Measurements from ENCODE around the gene NOL4L.
A peak's percentile ranks its signal among the peaks of the same experiment; 100 is the strongest.

NOL4L gene

DNA sequence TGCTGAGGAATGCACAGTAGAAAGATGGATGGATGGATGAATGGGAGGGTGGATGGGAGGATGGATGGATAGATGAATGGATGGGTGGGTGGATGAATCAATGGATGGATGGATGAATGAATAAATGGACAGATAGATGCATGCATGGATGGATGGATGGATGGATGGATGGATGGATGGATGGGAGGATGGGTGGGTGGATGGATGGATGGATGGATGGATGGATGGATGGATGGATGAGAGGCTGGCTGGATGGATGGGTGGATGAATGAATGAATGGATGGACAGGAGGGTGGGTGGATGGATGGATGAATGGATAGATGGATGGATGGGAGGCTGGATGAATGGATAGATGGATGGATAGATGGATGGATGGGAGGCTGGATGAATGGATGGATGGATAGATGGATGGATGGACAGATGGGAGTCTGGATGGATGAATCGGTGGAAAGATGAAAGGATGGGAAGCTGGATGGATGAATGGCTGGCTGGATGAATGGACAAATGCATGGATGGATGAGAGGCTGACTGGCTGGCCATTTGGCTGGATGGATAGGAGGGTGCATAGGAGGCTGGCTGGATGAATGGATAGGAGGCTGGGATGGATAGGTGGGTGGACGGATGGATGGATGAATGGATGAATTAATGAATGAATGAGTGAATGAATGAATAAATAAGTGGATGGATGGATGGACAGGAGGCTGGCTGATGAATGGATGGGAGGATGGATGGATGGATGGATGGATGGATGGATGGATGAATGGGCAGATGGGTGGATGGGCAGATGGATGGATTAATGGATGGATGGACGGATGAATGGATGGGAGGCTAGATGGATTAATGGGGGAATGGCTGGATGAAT lies 28.3 kb upstream of the NOL4L start:
- DNase-seq (ENCODE audit: low spot score) = no peak

DNA sequence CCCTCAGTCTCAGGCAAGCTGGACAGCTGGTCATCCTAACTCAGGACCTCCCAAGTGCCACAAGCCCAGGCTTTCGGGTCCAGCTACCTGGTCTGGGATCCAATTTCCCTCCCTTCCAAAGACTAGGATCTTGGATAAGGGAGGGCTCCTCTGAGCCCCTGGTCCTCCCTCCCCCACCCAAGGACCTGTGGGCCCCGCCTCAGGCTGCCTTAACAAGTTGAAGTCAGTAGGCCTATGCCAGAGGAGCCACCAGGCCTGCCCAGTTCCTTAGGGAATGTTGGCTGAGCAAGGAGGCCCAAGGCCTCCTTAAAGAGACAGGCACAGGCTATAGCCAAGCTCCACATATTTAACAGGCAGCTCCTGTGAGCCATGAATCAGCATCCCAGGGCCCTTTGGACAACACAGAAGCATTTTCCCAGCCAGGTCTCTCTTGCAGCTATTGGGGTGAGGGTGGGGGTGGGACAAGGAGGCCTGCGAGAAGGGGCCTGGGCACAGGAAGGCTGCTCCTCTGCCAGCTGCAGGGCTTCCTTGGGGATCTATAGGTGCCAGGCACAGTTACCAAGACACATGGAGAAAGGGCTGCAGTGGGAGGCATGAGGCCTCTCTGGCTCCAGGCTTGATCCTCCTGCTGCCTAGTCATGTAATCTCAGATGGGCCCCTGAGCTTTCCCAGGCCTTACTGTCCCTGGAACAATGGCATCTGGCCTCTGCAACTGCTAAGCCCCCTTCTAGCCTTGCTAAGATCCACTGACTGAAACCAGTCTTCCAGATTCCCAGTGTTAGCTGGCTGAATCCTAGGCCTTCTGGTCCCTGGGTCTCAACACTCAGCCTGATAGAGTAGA lies 27.4 kb upstream of the NOL4L start:
- DNase-seq (ENCODE audit: low spot score) = no peak

DNA sequence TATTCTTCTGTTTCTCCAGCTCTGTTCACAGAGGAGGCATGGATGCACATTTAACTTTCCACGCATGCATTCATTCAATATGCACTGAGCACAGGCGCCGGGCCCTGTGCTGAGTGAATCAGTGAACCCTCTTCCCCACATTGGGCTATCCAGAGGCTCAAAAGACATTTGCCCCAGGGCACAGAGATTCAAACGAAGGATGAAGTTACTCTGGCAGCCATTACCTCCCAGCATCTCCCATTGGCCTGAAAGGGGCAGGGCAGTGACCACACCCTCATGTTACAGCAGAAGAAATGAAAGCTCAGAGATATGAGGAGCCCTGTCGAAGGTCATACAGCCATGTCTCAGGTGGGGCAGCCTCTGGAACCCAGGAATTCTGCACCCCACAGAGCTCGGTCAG lies 26.7 kb upstream of the NOL4L start:
- DNase-seq (ENCODE audit: low spot score) = no peak

DNA sequence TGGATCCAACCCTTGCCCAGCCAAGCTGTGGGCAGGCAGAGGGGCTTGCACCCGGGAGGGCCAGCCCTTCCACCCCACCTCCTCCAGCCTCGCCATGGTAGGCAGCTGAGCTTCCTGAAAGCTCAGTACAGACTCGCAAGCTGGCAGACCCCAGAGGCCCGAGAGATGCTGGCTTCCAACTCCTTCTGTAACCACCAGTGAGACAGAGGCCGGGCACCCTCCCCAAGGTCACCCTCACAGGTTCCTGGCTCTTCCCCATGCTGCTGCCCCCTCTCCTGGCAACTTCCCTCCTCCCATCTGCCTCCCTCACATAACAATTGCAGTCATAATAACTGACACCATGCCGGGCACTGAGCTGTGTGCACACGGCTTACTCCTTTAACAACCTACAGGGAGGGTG lies 26.2 kb upstream of the NOL4L start:
- DNase-seq (ENCODE audit: low spot score) = no peak

DNA sequence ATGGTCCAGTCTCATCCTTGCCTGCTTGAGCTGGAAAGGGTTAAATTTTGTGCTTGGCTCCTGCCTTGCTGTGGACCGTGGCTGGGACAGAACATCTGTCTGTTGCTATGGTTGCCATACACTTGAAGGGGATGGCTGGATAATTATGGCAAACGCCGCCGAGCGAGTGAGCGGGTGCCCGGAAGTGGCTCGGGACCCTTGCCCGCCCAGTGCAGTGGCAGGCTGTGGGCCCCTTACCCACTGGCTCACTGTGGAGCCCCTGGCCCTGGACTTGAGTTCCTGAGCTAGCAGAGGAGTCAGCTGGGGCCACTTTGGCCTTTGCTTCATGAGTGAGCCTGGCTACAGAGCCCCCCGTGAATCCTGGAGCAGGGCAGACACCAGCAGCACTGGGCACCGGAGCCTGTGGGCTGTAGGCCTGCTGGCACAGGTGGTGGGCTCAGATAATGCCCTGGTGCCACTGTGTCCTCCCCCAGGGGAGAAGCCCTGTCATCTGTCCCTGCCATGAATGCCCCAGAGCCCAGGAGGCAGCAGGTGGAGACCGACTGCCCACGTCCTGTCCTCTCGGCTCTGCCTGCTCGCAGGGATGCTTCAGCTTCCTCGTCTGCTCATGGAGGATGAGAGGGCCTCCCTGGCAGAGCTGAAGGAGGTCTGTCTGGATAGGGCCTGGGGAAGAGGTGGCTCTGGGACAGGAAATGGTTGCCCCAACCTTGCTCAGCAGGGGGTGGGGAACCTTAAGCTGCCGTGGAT lies 25.5 kb upstream of the NOL4L start:
- no peak for DNase-seq (ENCODE audit: low spot score)

DNA sequence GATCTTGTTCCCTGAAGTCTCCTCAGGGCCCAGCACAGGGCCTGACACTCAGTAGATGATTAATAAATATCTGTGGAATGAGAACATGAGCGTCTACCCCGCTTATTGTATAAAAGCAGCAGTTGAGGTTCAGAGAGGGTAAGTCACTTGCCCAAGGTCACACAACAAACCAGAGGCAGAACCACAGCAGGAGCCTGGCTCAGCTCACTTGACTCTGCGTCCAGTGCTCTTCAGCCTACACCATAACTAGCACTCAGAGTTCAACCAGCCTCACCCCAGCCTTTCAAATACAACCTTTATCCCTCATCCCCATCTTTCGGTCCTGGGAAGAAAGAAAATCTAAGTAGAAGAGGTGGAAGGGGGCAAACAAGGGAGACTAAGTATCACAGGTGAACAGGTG lies 24.9 kb upstream of the NOL4L start:
- DNase-seq (ENCODE audit: low spot score) = no peak

DNA sequence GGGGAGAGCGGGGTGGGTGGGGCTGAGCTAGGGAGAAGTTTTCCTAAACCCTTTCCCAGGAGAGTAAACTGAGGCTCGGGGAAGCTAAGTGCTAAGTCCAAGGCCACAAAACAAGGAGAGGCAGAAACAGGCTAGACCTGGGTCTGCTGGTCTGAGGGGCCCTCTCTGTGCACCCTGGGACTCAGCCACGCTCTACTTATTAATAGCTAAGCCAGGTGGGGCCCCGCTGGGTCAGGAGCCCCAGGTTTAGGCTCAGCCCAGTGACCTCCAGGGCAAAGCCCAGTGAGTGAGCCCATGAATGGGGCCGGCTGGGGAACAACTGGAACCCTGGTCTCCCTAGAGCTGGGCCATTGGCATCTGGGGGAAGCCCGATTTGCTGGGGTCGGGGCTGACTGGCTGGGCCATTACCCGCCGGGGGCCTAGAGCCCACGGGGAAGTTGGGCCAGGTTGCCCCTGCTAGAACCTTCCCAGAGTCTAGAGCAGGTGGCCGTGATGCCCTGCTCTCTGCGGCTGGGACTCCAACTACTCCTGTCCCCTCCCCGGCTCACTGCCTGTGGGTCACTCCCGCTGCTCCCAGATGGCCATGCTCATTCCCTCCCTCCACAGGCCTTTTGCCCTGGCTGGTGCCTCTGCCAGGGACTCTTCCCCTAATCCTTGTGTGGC lies 24.1 kb upstream of the NOL4L start:
- peak; percentile 87 for DNase-seq (ENCODE audit: low spot score)

DNA sequence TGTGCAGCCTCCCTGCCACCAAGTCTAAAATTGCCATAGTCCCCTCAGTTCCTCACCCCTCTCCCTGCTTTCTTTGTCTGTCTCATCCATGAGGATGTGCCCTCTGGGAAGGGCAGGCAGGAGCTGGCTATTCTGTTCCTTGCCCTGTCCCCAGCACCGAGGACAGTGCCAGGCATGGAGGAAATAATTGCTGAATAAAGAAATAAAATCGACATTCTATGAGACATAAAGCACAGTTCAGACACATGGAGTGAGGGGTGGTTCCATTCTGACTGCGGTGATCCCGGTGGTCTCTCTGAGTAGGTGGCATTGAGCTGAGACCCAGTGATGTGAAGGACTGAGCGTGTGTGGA lies 23.5 kb upstream of the NOL4L start:
- DNase-seq (ENCODE audit: low spot score) = no peak

DNA sequence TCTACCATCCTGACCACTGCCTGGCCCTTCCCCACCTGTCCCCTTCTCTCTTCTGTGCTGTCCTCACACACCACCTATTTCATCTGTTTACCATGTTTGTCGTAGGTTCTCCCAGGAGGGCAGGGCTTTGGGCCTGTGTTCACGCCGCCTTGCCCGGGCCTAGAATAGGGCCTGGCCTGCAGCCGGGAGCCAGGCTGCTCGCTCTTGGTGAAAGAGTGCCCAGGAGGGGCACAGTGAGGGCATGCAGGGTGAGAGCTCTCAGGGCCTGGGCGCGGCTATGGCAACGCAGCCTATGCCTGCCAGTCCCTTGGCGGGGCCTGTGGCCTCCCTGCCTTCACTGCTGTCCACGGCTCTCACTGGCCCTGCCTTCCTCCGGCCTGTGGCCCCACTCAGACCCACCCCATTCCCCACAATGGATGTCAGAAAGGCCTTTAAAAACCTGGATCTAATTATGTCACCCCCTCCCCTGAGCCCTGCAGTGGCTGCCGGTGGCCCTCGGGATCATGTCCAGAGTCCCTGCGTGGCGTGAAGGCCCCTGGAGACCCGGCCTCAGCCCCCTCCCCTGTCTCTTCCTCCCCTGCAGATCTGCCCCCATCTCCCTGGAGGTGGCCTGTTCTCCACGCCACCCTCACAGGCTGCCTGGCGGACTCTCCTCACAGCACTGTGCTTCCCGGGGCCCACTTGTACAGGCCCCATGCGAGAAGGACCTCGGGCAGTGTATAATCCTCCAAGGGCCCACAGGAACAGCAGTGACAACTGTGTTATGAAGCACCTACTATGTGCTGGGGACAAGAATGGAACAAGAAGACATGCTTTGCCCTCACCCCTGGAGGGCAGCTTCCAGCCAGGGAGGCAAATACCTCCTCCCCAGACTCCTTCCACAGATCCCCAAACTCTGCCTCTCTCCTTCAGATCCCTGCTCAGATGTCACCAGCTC lies 22.9 kb upstream of the NOL4L start:
- DNase-seq (ENCODE audit: low spot score) = no peak

DNA sequence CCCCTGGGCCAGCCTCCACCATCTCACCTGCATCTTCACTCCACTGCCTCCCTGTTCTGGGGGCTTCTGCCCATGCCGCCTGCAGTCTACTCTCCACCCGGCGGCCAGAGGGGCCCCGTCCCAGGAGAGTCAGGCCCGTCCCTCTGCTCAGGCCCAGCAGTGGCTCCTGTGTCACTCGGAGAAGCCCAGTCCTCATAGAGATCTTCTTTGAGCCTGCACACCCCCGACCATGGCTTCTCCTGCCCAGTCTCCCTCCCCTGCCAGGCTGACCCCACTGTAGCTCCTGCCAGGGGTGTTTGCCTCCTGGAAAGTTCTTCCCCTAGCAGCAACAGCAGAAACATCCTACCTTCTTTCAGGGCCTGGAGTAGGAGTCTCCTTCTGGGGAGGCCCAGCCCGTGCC lies 22.2 kb upstream of the NOL4L start:
- DNase-seq (ENCODE audit: low spot score) = no peak

DNA sequence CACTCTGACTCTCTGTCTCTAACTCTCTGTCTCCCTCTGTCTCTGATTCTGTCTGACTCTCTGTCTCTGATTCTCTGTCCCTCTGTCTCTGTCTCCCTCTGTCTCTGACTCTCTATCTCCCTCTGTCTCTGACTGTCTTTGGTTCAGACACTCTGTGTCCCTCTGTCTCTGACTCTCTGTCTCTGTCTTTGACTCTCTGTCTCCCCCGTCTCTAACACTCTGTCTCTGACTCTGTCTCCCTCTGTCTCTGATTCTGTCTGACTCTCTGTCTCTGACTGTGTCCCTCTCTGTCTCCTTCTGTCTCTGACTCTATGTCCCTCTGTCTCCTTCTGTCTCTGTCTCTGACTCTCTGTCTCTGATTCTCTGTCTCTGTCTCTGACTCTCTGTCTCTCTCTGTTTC lies 21.7 kb upstream of the NOL4L start:
- no peak for DNase-seq (ENCODE audit: low spot score)

DNA sequence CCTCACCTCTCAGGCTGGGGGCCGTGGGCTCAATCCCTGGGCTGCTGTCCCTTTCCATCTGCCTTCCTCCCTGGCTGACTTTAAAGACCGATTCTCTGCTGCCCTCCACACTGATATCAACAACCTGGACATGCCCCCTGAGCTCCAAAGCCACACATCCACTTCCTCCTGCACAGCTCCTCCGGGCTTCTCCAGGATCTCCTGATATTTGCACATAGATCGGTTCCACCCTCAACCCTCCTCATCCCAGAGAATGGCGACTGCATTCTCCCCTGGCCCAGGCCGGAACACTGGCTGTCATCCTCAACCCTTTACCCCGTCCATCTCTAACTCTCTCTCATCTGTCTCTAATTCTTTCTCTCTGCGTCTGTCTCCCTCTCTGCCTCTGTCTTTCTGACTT lies 21.0 kb upstream of the NOL4L start:
- DNase-seq (ENCODE audit: low spot score) = no peak

DNA sequence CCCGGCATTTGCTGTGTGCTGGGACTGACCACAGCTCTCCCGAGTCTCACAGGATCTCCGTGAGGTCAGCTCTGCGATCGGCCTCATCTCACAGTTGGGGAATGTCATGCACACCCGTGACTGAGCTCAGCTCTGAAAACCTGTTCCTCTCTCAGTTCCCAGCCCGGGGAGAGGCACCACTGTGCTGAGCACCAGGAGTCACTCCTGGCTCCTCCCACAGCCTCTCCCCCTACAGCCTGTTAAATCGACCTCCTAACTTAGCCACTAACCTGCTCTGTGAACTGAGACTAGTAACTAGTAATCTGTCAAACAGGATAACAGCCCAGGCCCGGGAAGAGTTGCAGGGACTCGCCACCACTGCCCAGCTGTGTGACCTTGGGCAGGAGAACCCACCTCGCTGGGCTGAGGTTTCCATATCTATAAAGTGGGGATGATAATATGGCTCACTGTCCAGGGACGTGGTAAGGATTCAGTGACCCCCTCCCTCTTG lies 20.1 kb upstream of the NOL4L start:
- no peak for DNase-seq (ENCODE audit: low spot score)

DNA sequence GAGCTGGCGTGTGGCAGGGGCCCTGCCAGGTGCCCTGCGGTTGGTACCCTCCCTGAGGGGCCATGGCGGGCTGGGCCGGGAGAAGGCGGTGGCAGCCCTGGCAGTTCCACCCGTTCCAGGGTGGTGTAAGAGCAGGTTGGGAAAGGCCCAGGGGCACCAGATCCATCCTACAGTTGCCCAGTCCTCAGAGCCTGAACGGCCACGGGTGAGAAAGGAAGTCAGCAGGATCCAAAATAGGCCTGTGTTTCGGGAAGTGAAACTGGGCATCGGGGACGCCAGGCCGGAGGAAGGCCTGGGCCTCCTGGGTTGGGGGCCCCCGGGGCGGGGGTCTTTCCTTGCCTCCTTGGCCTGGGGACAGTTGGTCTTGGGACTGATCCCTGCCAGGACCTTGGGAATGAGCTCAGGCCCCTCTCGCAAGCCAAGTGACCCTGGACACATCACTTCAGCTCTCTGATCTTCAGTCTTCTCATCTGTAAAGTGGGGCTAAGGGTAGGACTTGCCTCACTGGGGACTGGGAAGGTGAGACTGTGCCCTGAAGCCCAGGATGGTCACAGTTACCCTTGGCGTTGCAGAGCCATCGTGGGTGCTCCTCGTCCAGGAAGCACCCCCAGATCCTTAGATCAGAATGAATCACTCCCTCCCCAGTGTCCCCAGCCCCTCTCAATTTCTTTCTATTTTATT lies 18.1 kb upstream of the NOL4L start:
- no peak for DNase-seq (ENCODE audit: low spot score)

DNA sequence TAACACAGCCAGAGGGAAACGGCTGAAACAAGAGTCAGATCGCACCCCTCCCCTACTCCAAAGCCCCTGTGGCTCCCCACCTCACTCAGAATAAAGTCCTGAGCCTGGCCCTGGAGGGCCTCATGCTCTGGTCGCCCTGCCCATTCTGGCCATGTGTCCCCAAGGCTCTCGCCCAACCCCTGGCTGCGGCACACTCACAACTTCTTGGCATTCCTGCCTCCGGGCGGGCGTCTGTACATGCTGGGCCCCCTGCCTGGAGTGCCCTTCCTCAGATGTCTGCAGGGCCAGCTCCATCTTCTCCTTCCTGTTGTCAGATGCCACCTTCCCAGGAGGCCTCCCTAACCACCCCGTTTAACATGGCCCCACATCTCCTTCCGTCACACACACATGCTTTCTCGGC lies 17.1 kb upstream of the NOL4L start:
- no peak for DNase-seq (ENCODE audit: low spot score)

DNA sequence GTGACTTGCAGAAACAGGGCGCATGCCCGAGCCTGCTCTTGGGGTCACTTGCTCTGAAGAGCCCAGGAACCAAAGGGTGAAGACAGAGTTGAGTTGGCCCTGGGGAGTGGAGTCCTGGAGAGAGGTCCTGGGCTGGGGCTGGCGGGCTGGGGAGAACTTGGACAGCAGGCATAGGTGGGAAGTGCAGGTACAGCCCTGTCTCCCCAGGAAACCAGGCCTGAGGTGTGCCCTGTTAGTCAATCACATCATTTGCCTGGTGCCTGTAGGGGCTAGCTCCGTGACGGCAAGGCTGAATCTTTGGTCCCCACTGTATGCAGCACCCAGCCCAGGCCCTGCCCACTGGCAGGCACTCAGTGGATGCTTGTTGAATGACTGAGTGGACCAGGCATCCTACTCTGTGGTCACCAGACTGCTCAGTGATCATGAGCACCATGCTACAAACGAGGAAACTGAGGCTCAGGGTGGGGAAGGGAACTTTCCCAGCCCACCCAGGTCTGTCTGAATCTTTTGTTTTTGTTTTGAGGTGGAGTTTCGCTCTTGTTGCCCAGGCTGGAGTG lies 15.6 kb upstream of the NOL4L start:
- DNase-seq (ENCODE audit: low spot score) = no peak

DNA sequence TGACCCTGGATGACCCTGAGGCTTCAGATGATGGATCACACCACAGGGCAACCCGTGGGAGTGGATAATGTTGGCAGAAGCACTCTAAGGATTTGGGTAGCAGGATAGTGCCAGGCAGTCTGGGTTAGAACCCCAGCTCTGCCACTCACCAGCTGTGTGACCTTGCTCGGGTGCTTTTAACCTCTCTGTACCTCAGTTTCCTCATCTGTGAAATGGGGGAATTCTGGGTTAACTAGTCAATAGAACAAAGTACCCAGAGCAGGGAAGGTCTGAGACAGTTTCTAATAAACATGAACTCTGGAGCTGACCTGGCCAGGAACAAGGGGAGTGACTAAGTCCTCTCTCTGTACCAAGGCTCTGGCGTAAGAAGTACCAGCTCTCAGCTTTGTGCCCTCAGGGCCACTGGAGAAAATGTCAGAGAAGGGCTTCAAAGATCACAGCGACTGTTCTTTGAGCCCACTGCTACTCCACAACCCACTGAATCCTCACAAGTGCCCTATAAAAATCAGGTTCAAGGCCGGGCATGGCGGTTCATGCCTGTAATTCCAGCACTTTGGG lies 14.7 kb upstream of the NOL4L start:
- no peak for DNase-seq (ENCODE audit: low spot score)

DNA sequence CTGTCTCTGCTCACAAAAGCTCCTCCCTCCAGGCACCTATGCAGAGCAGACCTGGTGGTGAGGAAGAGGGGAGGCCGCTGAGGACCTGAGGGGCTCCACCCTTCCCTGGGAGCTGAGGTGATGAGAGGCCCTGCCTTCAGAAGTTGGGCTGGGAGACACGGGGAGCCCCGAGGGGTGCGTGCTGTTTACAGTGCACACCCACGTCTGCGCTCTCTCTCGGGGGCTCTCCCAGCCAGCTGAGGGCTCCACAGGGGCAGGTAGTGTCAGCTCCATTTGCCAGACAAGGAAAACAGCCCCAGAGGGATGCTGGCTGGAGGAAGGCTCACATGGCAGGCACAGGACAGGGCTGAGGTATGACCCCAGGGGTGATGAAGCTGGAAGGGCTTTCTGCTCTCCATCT lies 13.5 kb upstream of the NOL4L start:
- no peak for DNase-seq (ENCODE audit: low spot score)

DNA sequence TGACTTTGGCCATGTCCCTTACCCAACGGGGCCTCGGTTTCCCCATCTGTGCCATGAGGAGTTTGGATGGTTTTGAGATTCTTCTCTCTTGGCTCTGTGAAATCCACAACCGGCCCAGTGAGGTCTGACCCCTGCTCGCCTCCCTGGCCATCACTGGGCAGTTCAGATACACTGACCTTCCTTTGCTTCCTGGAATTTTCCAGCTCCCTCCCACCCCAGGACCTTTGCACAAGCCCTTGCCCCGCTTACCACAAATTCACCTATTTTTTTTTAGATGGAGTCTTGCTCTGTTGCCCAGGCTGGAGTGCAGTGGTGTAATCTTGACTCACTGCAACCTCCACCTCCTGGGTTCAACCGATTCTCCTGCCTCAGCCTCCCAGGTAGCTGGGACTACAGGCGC lies 12.6 kb upstream of the NOL4L start:
- no peak for DNase-seq (ENCODE audit: low spot score)
